ENCODE results near the gene HACD2. TPM values are rescaled to one million over a fixed set of nuclear protein-coding genes. Genes with fewer than 3 reads are reported as not detected.

HACD2 gene, protein sequence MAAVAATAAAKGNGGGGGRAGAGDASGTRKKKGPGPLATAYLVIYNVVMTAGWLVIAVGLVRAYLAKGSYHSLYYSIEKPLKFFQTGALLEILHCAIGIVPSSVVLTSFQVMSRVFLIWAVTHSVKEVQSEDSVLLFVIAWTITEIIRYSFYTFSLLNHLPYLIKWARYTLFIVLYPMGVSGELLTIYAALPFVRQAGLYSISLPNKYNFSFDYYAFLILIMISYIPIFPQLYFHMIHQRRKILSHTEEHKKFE
- 14.0 and 22.1 TPM in 2 replicates for total RNA-seq

DNA sequence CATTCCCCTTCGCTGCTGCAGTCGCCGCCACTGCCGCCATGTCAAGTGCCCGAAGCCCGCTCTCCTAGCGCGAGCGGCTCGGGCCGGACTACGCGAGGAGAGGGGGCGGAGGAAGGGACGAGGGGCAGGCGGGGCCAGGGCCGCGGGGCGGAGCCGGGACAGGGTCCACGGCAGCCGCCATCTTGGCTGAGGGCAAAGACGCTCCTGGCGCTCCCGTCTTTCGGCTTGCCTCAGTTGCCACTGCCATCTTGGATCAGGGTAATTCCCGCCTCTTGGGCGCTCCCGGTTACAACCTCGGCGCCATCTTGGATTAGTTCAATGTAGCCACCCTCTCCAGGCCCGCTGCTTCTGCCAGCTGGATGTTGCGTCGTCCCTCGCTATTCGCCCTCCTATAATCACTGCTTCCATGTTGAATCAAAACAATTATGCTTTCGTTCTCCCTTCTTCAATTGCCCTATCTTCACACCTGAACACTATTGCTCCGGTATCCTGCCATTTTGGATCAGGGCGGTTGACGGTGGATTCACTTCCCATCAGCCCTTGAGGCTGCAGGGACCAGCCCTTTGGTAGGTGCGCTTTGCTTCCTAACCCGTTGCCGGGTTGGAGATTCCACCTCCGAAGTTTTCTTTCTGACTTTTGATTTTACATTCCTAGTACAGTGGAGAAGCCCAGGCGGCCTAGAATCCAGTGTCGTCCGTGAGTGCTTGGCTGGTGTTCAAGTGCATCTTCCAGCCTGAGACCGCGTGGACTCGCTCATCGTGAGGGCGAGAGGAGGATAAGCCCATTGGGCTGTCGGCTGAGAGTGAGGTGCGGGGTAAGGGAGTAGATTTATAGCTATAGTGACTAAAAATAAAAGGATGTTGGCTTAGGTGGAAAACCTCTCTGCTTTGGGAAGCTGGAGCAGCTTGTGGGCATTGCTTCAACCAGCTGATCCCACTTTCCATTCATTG is at the start of gene HACD2:
HACD2 (minus strand) TSS at position 66 of the 950 bp plus-strand sequence; CDS start at position 40, 26 bp downstream.

DNA sequence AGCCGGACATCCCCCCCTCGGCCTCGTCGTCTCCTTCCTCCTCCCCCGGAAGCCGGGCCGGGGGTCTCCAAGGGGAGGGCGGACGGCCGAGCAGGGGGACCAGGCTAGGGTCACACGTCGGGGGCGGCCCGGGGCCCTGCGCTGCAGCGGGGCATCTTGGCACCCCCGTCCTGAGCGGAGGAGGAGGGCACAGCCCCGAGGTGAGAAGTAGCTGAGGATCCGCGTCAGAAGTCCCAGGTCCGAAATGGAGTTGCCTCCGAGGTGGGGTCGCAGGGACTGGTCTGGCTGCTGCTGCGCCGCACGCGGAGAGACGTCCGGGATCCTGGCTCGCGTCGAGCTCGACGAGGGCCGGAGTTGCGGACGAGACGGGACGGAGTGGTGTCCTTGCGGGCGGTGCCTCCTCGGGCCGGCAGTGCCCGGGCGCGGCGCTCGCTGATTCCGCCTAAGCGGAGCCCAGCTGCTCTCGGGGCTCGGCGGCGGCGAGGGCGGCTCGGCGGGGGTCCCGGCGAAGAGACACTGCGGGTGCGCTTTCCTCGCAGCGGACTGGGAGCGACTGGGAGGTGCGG is 136.2 kb downstream of the HACD2 start, which contains the start of gene ADCY5:
ADCY5 (minus strand) TSS at position 555 of the 566 bp plus-strand sequence; CDS start at position 10, 545 bp downstream.

Other genes with a start within 250 kb of the HACD2 start
- under 0.01 and 0.20 TPM in 2 replicates for gene ADCY5, start 136.0 kb downstream of the HACD2 start, total RNA-seq

All from subcutaneous preadipocyte (primary cell).